ENCODE data around the gene ANKRD63.

- TF ChIP-seq CTCF (IDR thresholded peaks at IDR 0.05) (no peak), EZH2 (IDR thresholded peaks at IDR 0.05; ENCODE audit: borderline replicate concordance, insufficient read depth, low read depth, low read length, poor library complexity, severe bottlenecking) (no peak)
Measured at GRCh38 chr15:40242213-40242599, 40.7 kb downstream of the ANKRD63 start.

All from B cell (primary cell).